ENCODE results near the gene GPR150. TPM values are rescaled to one million over a fixed set of nuclear protein-coding genes. Genes with fewer than 3 reads are reported as not detected.

Gene GPR150
- total and polyA plus RNA-seq, 11 donors: 0.04 to 0.25 (median 0.13) TPM; not detected in 6

DNA sequence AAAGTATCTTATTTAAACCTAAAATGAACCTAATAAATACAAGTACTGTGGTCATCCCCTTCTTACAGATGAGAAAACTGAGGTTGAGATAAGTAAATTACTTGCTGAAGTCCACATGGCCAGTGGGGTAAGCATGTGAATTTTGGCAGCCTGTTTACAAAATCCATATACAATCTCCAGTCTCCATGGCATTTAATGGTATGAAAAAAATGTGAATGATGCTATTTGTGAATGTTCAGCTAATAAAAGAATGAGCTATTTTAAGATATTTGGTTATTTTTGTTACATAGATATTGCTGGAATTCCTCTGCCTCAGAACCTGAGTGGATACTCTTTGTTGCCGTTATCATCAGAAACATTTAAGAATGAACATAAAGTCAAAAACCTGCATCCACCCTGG is 19.3 kb upstream of the GPR150 start:
- 47 to 55% (median 50%) methylated on average over 1 of the region's 1 CpG for WGBS, 4 donors
- Histone ChIP-seq H3K36me3 (peaks cover 0 to 21% (median 3%) of the 10 kb centered on the region in 9 donors), H3K4me1 (peaks cover 0 to 16% (median 0%) of the 10 kb centered on the region in 12 donors), H3K27ac (no peak overlapping the region), H3K9me3 (no peaks in the 10 kb centered on the region), H3K4me3 (no peak overlapping the region), H3K27me3 (no peaks in the 10 kb centered on the region)
- intact Hi-C loops (cut with DNase I): no loop called here
- ATAC-seq (no peak), DNase-seq (no peak)
- TF ChIP-seq, protein P1, sequence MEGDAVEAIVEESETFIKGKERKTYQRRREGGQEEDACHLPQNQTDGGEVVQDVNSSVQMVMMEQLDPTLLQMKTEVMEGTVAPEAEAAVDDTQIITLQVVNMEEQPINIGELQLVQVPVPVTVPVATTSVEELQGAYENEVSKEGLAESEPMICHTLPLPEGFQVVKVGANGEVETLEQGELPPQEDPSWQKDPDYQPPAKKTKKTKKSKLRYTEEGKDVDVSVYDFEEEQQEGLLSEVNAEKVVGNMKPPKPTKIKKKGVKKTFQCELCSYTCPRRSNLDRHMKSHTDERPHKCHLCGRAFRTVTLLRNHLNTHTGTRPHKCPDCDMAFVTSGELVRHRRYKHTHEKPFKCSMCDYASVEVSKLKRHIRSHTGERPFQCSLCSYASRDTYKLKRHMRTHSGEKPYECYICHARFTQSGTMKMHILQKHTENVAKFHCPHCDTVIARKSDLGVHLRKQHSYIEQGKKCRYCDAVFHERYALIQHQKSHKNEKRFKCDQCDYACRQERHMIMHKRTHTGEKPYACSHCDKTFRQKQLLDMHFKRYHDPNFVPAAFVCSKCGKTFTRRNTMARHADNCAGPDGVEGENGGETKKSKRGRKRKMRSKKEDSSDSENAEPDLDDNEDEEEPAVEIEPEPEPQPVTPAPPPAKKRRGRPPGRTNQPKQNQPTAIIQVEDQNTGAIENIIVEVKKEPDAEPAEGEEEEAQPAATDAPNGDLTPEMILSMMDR (IDR thresholded peaks at IDR 0.05): no peak
- no peak for TF ChIP-seq POLR2A (IDR thresholded peaks at IDR 0.05)

GRCh38 chr5:95605786-95606185 is 14.1 kb upstream of the GPR150 start:
- Histone ChIP-seq H3K27me3 (no peaks in the 10 kb centered on the region), H3K9me3 (no peaks in the 10 kb centered on the region), H3K4me3 (no peak overlapping the region), H3K4me1 (peaks cover 0 to under 1% (median 0%) of the 10 kb centered on the region in 12 donors), H3K27ac (no peak overlapping the region), H3K36me3 (peaks cover 0 to 20% (median 3%) of the 10 kb centered on the region in 9 donors)
- TF ChIP-seq, protein P1 (IDR thresholded peaks at IDR 0.05): no peak
- no peak for TF ChIP-seq POLR2A (IDR thresholded peaks at IDR 0.05)
- 98 to 99% (median 99%) methylated on average over 5 of the region's 5 CpGs for WGBS, 4 donors
- intact Hi-C loops (cut with DNase I): no loop called here
- DNase-seq (no peak), ATAC-seq (no peak)

DNA sequence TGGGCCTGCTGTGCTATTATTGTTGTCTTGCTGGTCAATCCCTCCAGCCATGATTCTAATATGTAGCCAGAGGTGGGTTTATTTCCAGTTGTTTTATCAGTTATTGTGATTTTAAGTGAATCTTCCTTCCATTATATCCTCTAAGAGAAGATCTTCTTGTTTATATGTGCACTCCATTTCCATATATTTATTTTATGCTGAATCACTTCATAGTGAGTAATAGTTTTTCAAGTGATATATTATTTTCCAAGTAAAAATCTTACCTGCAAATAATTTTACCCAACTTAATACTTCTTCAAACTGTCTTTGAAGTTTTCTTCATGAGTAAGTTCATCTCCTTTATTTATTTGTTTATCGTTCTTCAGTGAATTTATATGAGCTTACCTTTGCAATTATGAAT is 13.5 kb upstream of the GPR150 start:
- ATAC-seq (no peak), DNase-seq (no peak)
- no peak overlapping the region for H3K4me3 ChIP-seq
- WGBS, 4 donors: 93 to 94% (median 94%) methylated on average over 1 of the region's 1 CpG
- H3K27ac ChIP-seq: no peak overlapping the region
- no peaks in the 10 kb centered on the region for H3K27me3 ChIP-seq
- no peaks in the 10 kb centered on the region for H3K4me1 ChIP-seq
- intact Hi-C loops (cut with DNase I): no loop called here
- peaks cover 0 to 16% (median 3%) of the 10 kb centered on the region in 9 donors for H3K36me3 ChIP-seq
- no peaks in the 10 kb centered on the region for H3K9me3 ChIP-seq
- no peak for TF ChIP-seq POLR2A (IDR thresholded peaks at IDR 0.05)
- TF ChIP-seq, protein P1 (IDR thresholded peaks at IDR 0.05): no peak

- peaks cover 0 to 14% (median 4%) of the 10 kb centered on the region in 12 donors for H3K9me3 ChIP-seq
- no peak overlapping the region for H3K27ac ChIP-seq
- H3K4me3 ChIP-seq: no peak overlapping the region
- ATAC-seq (no peak), DNase-seq (no peak)
- H3K4me1 ChIP-seq: no peaks in the 10 kb centered on the region
- H3K27me3 ChIP-seq: no peaks in the 10 kb centered on the region
- no peaks in the 10 kb centered on the region for H3K36me3 ChIP-seq
- intact Hi-C loops (cut with DNase I): no loop called here
- WGBS, 4 donors: 74 to 85% (median 77%) methylated on average over 3 of the region's 3 CpGs
- TF ChIP-seq, protein P1 (IDR thresholded peaks at IDR 0.05): no peak
- TF ChIP-seq POLR2A (IDR thresholded peaks at IDR 0.05): no peak
Measured at GRCh38 chr5:95609711-95610110, 10.2 kb upstream of the GPR150 start.

Data from heart left ventricle (tissue), 16 donors.